H9 (cell line): ENCODE measurements around the gene CDH23. TPM values are rescaled to one million over a fixed set of nuclear protein-coding genes. Genes with fewer than 3 reads are reported as not detected.

Experiments used
- DNase-seq: peaks from one replicate; pipeline ENCODE4 v3.0.0-alpha.2; 2017
- H2AFZ ChIP-seq: one replicate; pipeline ENCODE4 v1.6.1; 2013; ENCODE audit warnings: mild to moderate bottlenecking, low read length, control low read depth, moderate library complexity
- H2AK5ac ChIP-seq: 2 replicates; pipeline ENCODE4 v1.6.1; 2013; ENCODE audit warnings: low read length, control low read depth, mixed read lengths; ENCODE audit not compliant: insufficient read length
- H2BK120ac ChIP-seq: one replicate; pipeline ENCODE4 v1.6.1; 2013; ENCODE audit warnings: low read depth, mild to moderate bottlenecking, low read length, control low read depth, inconsistent platforms; ENCODE audit not compliant: poor library complexity, severe bottlenecking
- H2BK12ac ChIP-seq: 2 replicates; pipeline ENCODE4 v1.6.1; 2013; ENCODE audit warnings: low read length, control low read depth, mixed read lengths, low read depth; ENCODE audit not compliant: insufficient read length
- H2BK15ac ChIP-seq: 2 replicates; pipeline ENCODE4 v1.6.1; 2013; ENCODE audit warnings: low read depth, low read length, control low read depth
- H2BK20ac ChIP-seq: one replicate; pipeline ENCODE4 v1.6.1; 2013; ENCODE audit warnings: low read depth, mild to moderate bottlenecking, low read length, control low read depth, inconsistent platforms; ENCODE audit not compliant: poor library complexity, severe bottlenecking
- H2BK5ac ChIP-seq: 2 replicates; pipeline ENCODE4 v1.6.1; 2013; ENCODE audit warnings: low read length, control low read depth, mixed read lengths; ENCODE audit not compliant: insufficient read length
- H3K14ac ChIP-seq: 2 replicates; pipeline ENCODE4 v1.6.1; 2013; ENCODE audit warnings: low read length, control low read depth; ENCODE audit not compliant: insufficient read depth
- H3K18ac ChIP-seq: 2 replicates; pipeline ENCODE4 v1.6.1; 2013; ENCODE audit warnings: low read depth, mild to moderate bottlenecking, mixed read lengths, low read length, control low read depth; ENCODE audit not compliant: insufficient read length
- H3K23ac ChIP-seq: 2 replicates; pipeline ENCODE4 v1.6.1; 2013; ENCODE audit warnings: low read length, control low read depth, mixed read lengths, low read depth; ENCODE audit not compliant: insufficient read length
- H3K23me2 ChIP-seq: 2 replicates; pipeline ENCODE4 v1.6.1; 2013; ENCODE audit warnings: low read depth, mild to moderate bottlenecking, mixed read lengths, low read length, control low read depth; ENCODE audit not compliant: insufficient read length, poor library complexity, severe bottlenecking
- H3K27ac ChIP-seq: 2 replicates; pipeline ENCODE4 v1.5.1; 2013; ENCODE audit warnings: low read length, control low read depth, mixed read lengths, low read depth; ENCODE audit not compliant: insufficient read length
- H3K27me3 ChIP-seq: 2 replicates; pipeline ENCODE4 v1.6.1; 2013; ENCODE audit warnings: low read length, control low read depth, inconsistent platforms; ENCODE audit not compliant: insufficient read depth
- H3K4ac ChIP-seq: 2 replicates; pipeline ENCODE4 v1.6.1; 2013; ENCODE audit warnings: low read depth, mild to moderate bottlenecking, control low read depth, inconsistent platforms, low read length, moderate library complexity
- H3K4me1 ChIP-seq: 2 replicates; pipeline ENCODE4 v1.6.1; 2013; ENCODE audit warnings: low read length, control low read depth, inconsistent platforms; ENCODE audit not compliant: insufficient read depth
- H3K4me2 ChIP-seq: 2 replicates; pipeline ENCODE4 v1.6.1; 2013; ENCODE audit warnings: low read length, control low read depth, mixed read lengths; ENCODE audit not compliant: insufficient read length, insufficient read depth
- H3K56ac ChIP-seq: 2 replicates; pipeline ENCODE4 v1.6.1; 2013; ENCODE audit warnings: low read depth, mild to moderate bottlenecking, mixed read lengths, low read length, control low read depth; ENCODE audit not compliant: insufficient read length
- H3K79me1 ChIP-seq: 2 replicates; pipeline ENCODE4 v1.6.1; 2013; ENCODE audit warnings: low read depth, mild to moderate bottlenecking, moderate library complexity, low read length, control low read depth, inconsistent platforms; ENCODE audit not compliant: insufficient read depth, poor library complexity, severe bottlenecking
- H3K79me2 ChIP-seq: 2 replicates; pipeline ENCODE4 v1.6.1; 2013; ENCODE audit warnings: low read length, control low read depth, inconsistent platforms; ENCODE audit not compliant: insufficient read depth
- H3K9ac ChIP-seq: 2 replicates; pipeline ENCODE4 v1.6.1; 2013; ENCODE audit warnings: low read length, control low read depth, mixed read lengths; ENCODE audit not compliant: insufficient read length; ENCODE audit errors: extremely low read depth
- H3K9me3 ChIP-seq: one replicate; pipeline ENCODE4 v1.6.1; 2013; ENCODE audit warnings: low read depth, low read length, inconsistent platforms; ENCODE audit not compliant: control insufficient read depth
- H3T11ph ChIP-seq: one replicate; pipeline ENCODE4 v1.6.1; 2013; ENCODE audit warnings: mild to moderate bottlenecking, low read length, control low read depth, inconsistent platforms
- H4K20me1 ChIP-seq: one replicate; pipeline ENCODE4 v1.6.1; 2013; ENCODE audit not compliant: control insufficient read depth, insufficient read length, insufficient read depth
- H4K5ac ChIP-seq: 2 replicates; pipeline ENCODE4 v1.6.1; 2013; ENCODE audit warnings: low read depth, mild to moderate bottlenecking, mixed read lengths, low read length, control low read depth; ENCODE audit not compliant: insufficient read length
- H4K8ac ChIP-seq: replicated peaks from 2 replicates; pipeline ENCODE4 v1.6.1; 2013; ENCODE audit warnings: low read length, control low read depth, mixed read lengths, low read depth; ENCODE audit not compliant: insufficient read length
- H4K91ac ChIP-seq: 2 replicates; pipeline ENCODE4 v1.6.1; 2013; ENCODE audit warnings: low read depth, mild to moderate bottlenecking, moderate library complexity, mixed read lengths, low read length, control low read depth; ENCODE audit not compliant: insufficient read length
- H3K27ac Mint-ChIP-seq, 3 experiments: 2 replicates in 2 of 3; 3 replicates in 1 of 3; pipeline ENCODE4 v1.8.0; 2020 to 2021; ENCODE audit warnings: mixed read lengths in 3 of 3, mild to moderate bottlenecking in 1 of 3, moderate library complexity in 1 of 3
- H3K27me3 Mint-ChIP-seq: 2 replicates; pipeline ENCODE4 v1.8.0; 2021; ENCODE audit warnings: low read depth, mild to moderate bottlenecking, moderate library complexity, mixed read lengths
- H3K36me3 Mint-ChIP-seq, 3 experiments: 2 replicates in 2 of 3; 3 replicates in 1 of 3; pipeline ENCODE4 v1.8.0; 2020 to 2021; ENCODE audit warnings: low read depth in 3 of 3, mixed read lengths in 3 of 3; ENCODE audit not compliant: insufficient read depth in 1 of 3
- H3K4me1 Mint-ChIP-seq, 2 experiments: 2 replicates each; pipeline ENCODE4 v1.8.0; 2020; ENCODE audit warnings: mixed read lengths in 2 of 2
- H3K4me3 Mint-ChIP-seq, 2 experiments: 2 replicates in 1 of 2; 3 replicates in 1 of 2; pipeline ENCODE4 v1.8.0; 2020 to 2021; ENCODE audit warnings: mild to moderate bottlenecking in 2 of 2, mixed read lengths in 2 of 2, moderate library complexity in 1 of 2
- H3K9me3 Mint-ChIP-seq, 2 experiments: 2 replicates in 1 of 2; 3 replicates in 1 of 2; pipeline ENCODE4 v1.8.0; 2020; ENCODE audit warnings: mild to moderate bottlenecking in 2 of 2, mixed read lengths in 2 of 2, moderate library complexity in 1 of 2
- WGBS: extraction: QIAGEN DNeasy Blood & Tissue Kit; methylation state at CpG from one replicate; pipeline ENCODE4 v1.1.7; 2013; ENCODE audit warnings: missing lambda C conversion rate, low lambda C conversion rate, mixed read lengths; ENCODE audit not compliant: insufficient read length; ENCODE audit errors: extremely low coverage; 5-methylcytosine and 5-hydroxymethylcytosine counted together
- total RNA-seq: library from RNA; stranded (reverse); gene quantifications from 2 replicates; pipeline ENCODE4 v1.2.1, GENCODE V29; 2021
- TF ChIP-seq, protein P1 (sequence below): fragments of 200-600 bp; sonication (generic); conservative IDR thresholded peaks from 3 replicates; pipeline ENCODE4 v1.8.0; 2021; ENCODE audit warnings: antibody characterized with exemption, mild to moderate bottlenecking

The CDH23 gene
- total RNA-seq, 1 experiment from 2014 or later, result 2.1 TPM

- Mint-ChIP-seq H3K27ac (peak overlapping the region in 2 of 3 experiments; percentile 1 to 55; a peak in 2 of 7 replicates), H3K4me1 (peaks cover 35 to 41% of the 10 kb centered on the region in 2 experiments), H3K36me3 (peaks cover 0 to 11% (median 9%) of the 10 kb centered on the region in 3 experiments; a peak in 4 of 7 replicates), H3K27me3 (peaks cover 9% of the 10 kb centered on the region), H3K4me3 (no peak overlapping the region), H3K9me3 (peaks cover 5 to 6% of the 10 kb centered on the region in 2 experiments; a peak in 4 of 5 replicates)
- Histone ChIP-seq H3K79me1 (no peaks in the 10 kb centered on the region), H3K9me3 (no peaks in the 10 kb centered on the region), H3K27me3 (no peaks in the 10 kb centered on the region), H4K20me1 (no peaks in the 10 kb centered on the region), H3K79me2 (no peaks in the 10 kb centered on the region), H2BK5ac (no peak overlapping the region), H3K14ac (no peak overlapping the region), H3K23ac (no peak overlapping the region), H2BK12ac (no peak overlapping the region), H3K23me2 (no peaks in the 10 kb centered on the region), H4K91ac (no peak overlapping the region), H3K4ac (no peak overlapping the region), H4K5ac (no peak overlapping the region), H3K27ac (no peak overlapping the region), H3K4me1 (peaks cover 4% of the 10 kb centered on the region; the same call in 1 of the 2 replicates), H2BK20ac (no peak overlapping the region), H2AFZ (no peak overlapping the region), H2AK5ac (no peak overlapping the region), H2BK15ac (no peak overlapping the region), H3K9ac (no peak overlapping the region), H3K18ac (no peak overlapping the region), H3K56ac (no peak overlapping the region), H3K4me2 (no peak overlapping the region), H2BK120ac (no peak overlapping the region), H4K8ac (no peak overlapping the region), H3T11ph (no peak overlapping the region)
- no CpG with 5 or more reads among the region's 2 CpGs for WGBS
- TF ChIP-seq, protein P1, sequence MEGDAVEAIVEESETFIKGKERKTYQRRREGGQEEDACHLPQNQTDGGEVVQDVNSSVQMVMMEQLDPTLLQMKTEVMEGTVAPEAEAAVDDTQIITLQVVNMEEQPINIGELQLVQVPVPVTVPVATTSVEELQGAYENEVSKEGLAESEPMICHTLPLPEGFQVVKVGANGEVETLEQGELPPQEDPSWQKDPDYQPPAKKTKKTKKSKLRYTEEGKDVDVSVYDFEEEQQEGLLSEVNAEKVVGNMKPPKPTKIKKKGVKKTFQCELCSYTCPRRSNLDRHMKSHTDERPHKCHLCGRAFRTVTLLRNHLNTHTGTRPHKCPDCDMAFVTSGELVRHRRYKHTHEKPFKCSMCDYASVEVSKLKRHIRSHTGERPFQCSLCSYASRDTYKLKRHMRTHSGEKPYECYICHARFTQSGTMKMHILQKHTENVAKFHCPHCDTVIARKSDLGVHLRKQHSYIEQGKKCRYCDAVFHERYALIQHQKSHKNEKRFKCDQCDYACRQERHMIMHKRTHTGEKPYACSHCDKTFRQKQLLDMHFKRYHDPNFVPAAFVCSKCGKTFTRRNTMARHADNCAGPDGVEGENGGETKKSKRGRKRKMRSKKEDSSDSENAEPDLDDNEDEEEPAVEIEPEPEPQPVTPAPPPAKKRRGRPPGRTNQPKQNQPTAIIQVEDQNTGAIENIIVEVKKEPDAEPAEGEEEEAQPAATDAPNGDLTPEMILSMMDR, result no peak
- no peak for DNase-seq
Observed at GRCh38 chr10:71613261-71613777, 216.6 kb downstream of the CDH23 start.
